Suprapubic skin (tissue), 4 donors: ENCODE measurements around the gene DYNLRB1.

ENCODE experiments used
- EP300 ChIP-seq: sonication (generic); formaldehyde crosslinking; IDR thresholded peaks from one replicate; pipeline ENCODE4 v1.6.1; 2017; ENCODE audit warnings: antibody characterized with exemption
- POLR2A ChIP-seq, 2 donors: fragments of 450-650 bp; IDR thresholded peaks; one replicate each; pipeline ENCODE4 v1.6.1; 2017; ENCODE audit warnings: antibody characterized with exemption in 2 of 2, mild to moderate bottlenecking in 2 of 2, moderate library complexity in 2 of 2
- POLR2AphosphoS5 ChIP-seq, 3 donors: sonication (generic); formaldehyde crosslinking; IDR thresholded peaks; one replicate each; pipeline ENCODE4 v1.6.1; 2017; ENCODE audit warnings: antibody characterized with exemption in 3 of 3
- TF ChIP-seq, protein P1 (sequence below), 2 donors: fragments of 200-600 bp in 1 of 2; fragments of 450-650 bp in 1 of 2; sonication (generic) in 1 of 2; IDR thresholded peaks; one replicate each; pipeline ENCODE4 v1.5.1; 2016 to 2019; ENCODE audit warnings: antibody characterized with exemption in 2 of 2, mild to moderate bottlenecking in 1 of 2, moderate library complexity in 1 of 2

GRCh38 chr20:34529742-34530141, 13.5 kb downstream of the DYNLRB1 start:
- TF ChIP-seq, protein P1, sequence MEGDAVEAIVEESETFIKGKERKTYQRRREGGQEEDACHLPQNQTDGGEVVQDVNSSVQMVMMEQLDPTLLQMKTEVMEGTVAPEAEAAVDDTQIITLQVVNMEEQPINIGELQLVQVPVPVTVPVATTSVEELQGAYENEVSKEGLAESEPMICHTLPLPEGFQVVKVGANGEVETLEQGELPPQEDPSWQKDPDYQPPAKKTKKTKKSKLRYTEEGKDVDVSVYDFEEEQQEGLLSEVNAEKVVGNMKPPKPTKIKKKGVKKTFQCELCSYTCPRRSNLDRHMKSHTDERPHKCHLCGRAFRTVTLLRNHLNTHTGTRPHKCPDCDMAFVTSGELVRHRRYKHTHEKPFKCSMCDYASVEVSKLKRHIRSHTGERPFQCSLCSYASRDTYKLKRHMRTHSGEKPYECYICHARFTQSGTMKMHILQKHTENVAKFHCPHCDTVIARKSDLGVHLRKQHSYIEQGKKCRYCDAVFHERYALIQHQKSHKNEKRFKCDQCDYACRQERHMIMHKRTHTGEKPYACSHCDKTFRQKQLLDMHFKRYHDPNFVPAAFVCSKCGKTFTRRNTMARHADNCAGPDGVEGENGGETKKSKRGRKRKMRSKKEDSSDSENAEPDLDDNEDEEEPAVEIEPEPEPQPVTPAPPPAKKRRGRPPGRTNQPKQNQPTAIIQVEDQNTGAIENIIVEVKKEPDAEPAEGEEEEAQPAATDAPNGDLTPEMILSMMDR (IDR thresholded peaks at IDR 0.05) = no peak
- TF ChIP-seq EP300 (no peak), POLR2AphosphoS5 (IDR thresholded peaks at IDR 0.05) (no peak), POLR2A (IDR thresholded peaks at IDR 0.05) (no peak)
